HCT116 (cell line): ENCODE measurements around the gene DHRS13. TPM values are rescaled to one million over a fixed set of nuclear protein-coding genes. Genes with fewer than 3 reads are reported as not detected.
A peak's percentile ranks its signal among the peaks of the same experiment; 100 is the strongest.

Experiments
- ATAC-seq: fragments of 200-7000 bp; cut with Tn5 transposase; 2 replicates; pipeline ENCODE4 v1.9.1; 2020; ENCODE audit warnings: mild to moderate bottlenecking, moderate library complexity
- BruUV-seq: library from RNA; stranded (reverse); fragments of 400-500 nt; replicated peaks from 2 replicates; lab custom pipeline; 2021; lab: Mats Ljungman, UMichigan
- CTCF ChIA-PET: fragments of 300-600 bp; sonication (Branson Sonifier 250); formaldehyde crosslinking; loops from one replicate; lab custom pipeline; 2021; ENCODE audit warnings: antibody characterized with exemption; lab: Charles Lee
- POLR2A ChIA-PET: fragments of 300-600, 350-600 bp; sonication (Branson Sonifier 250); formaldehyde crosslinking; loops from one replicate; lab custom pipeline; 2021; ENCODE audit warnings: antibody characterized with exemption; lab: Charles Lee
- RAD21 ChIA-PET, 2 experiments: fragments of 300-600 bp; sonication (Branson Sonifier 250); formaldehyde crosslinking; loops; one replicate each; lab custom pipeline; 2023; ENCODE audit warnings: low total read pairs in 2 of 2; ENCODE audit not compliant: uncharacterized antibody in 2 of 2, unreplicated experiment in 2 of 2, low non-redundant PET in 1 of 2; lab: Charles Lee
- DNase-seq: peaks from one replicate; pipeline ENCODE4 v3.0.0-alpha.2; 2010; ENCODE audit warnings: low read depth, low spot score
- H2AFZ ChIP-seq: fragments of 200-600 bp; shearing (Covaris generic), sonication (generic); 2 replicates; pipeline ENCODE4 v1.6.1; 2017; ENCODE audit warnings: low read depth, mixed run types, mixed read lengths, antibody characterized with exemption, low read length; ENCODE audit not compliant: poor library complexity, severe bottlenecking
- H3K27ac ChIP-seq: 2 replicates; pipeline ENCODE4 v1.5.1; 2012; ENCODE audit warnings: low read depth, low read length
- H3K27me3 ChIP-seq: fragments of 200-600 bp; sonication (generic); 2 replicates; pipeline ENCODE4 v1.6.1; 2016; ENCODE audit warnings: mixed run types, low read length, mixed read lengths; ENCODE audit not compliant: insufficient read depth
- H3K36me3 ChIP-seq, 2 experiments: fragments of 200-500 bp in 1 of 2; fragments of 200-600 bp in 1 of 2; sonication (Bioruptor generic) in 1 of 2; sonication (generic) in 1 of 2; 2 replicates each; pipeline versions ENCODE4 v1.5.1 to v1.6.1; 2014 to 2016; ENCODE audit warnings: low read length in 2 of 2, inconsistent platforms in 1 of 2, mixed read lengths in 1 of 2, mixed run types in 1 of 2; ENCODE audit not compliant: insufficient read depth in 2 of 2, control insufficient read depth in 1 of 2
- H3K4me1 ChIP-seq, 2 experiments: fragments of 200-600 bp in 1 of 2; sonication (generic) in 1 of 2; 2 replicates each; pipeline versions ENCODE4 v1.5.1 to v1.6.1; 2012 to 2017; ENCODE audit warnings: low read length in 2 of 2, inconsistent platforms in 1 of 2, mild to moderate bottlenecking in 1 of 2, mixed read lengths in 1 of 2, mixed run types in 1 of 2, moderate library complexity in 1 of 2; ENCODE audit not compliant: insufficient read depth in 2 of 2, control insufficient read depth in 1 of 2
- H3K4me2 ChIP-seq: fragments of 200-600 bp; sonication (generic); 2 replicates; pipeline ENCODE4 v1.6.1; 2017; ENCODE audit warnings: mixed run types, low read length, mixed read lengths
- H3K4me3 ChIP-seq, 2 experiments: fragments of 200-600 bp in 1 of 2; sonication (generic) in 1 of 2; replicated peaks in 1 of 2; 2 replicates each; pipeline ENCODE4 v1.5.1; 2011 to 2016; ENCODE audit warnings: low read length in 2 of 2, control low read depth in 1 of 2, low read depth in 1 of 2, mild to moderate bottlenecking in 1 of 2, mixed read lengths in 1 of 2, mixed run types in 1 of 2
- H3K79me2 ChIP-seq: fragments of 200-600 bp; sonication (generic); 2 replicates; pipeline ENCODE4 v1.6.1; 2017; ENCODE audit warnings: mild to moderate bottlenecking, mixed run types, low read length, moderate library complexity, mixed read lengths; ENCODE audit not compliant: insufficient read depth
- H3K9ac ChIP-seq: fragments of 200-600 bp; sonication (generic); 2 replicates; pipeline ENCODE4 v1.6.1; 2016; ENCODE audit warnings: low read length, mixed read lengths
- H3K9me2 ChIP-seq: fragments of 200-600 bp; sonication (generic), shearing (Covaris generic); 2 replicates; pipeline ENCODE4 v1.6.1; 2017; ENCODE audit warnings: mixed run types, mild to moderate bottlenecking, moderate library complexity; ENCODE audit not compliant: insufficient read depth
- H3K9me3 ChIP-seq, 2 experiments: fragments of 200-500 bp in 1 of 2; fragments of 200-600 bp in 1 of 2; sonication (Bioruptor generic) in 1 of 2; sonication (generic) in 1 of 2; 2 replicates each; pipeline ENCODE4 v1.6.1; 2014 to 2017; ENCODE audit warnings: low read length in 2 of 2, mixed read lengths in 2 of 2, inconsistent platforms in 1 of 2, low read depth in 1 of 2, mild to moderate bottlenecking in 1 of 2, mixed run types in 1 of 2, moderate library complexity in 1 of 2; ENCODE audit not compliant: control insufficient read depth in 1 of 2, insufficient read depth in 1 of 2
- H4K20me1 ChIP-seq: fragments of 200-600 bp; sonication (generic), shearing (Covaris generic); 2 replicates; pipeline ENCODE4 v1.6.1; 2017; ENCODE audit warnings: mixed run types, mild to moderate bottlenecking, moderate library complexity; ENCODE audit not compliant: insufficient read depth
- CBX3 ChIP-seq: IDR thresholded peaks from 2 replicates; pipeline ENCODE4 v1.6.1; 2012; ENCODE audit warnings: low read depth
- CTCF ChIP-seq, 3 experiments: fragments of 200-600 bp in 1 of 3; sonication (generic) in 1 of 3; IDR thresholded peaks in 2 of 3; conservative IDR thresholded peaks in 1 of 3; 2 replicates each; pipeline ENCODE4 v1.5.1; 2012 to 2017; ENCODE audit warnings: low read depth in 2 of 3, low read length in 2 of 3, antibody characterized with exemption in 1 of 3, borderline replicate concordance in 1 of 3, control low read depth in 1 of 3, mild to moderate bottlenecking in 1 of 3, mixed read lengths in 1 of 3, mixed run types in 1 of 3, moderate library complexity in 1 of 3; ENCODE audit not compliant: insufficient read depth in 1 of 3
- EGR1 ChIP-seq: IDR thresholded peaks from 2 replicates; pipeline ENCODE4 v1.6.1; 2012; ENCODE audit warnings: low read depth
- EZH2phosphoT487 ChIP-seq: fragments of 200-600 bp; IDR thresholded peaks from 2 replicates; pipeline ENCODE4 v1.6.1; 2018; ENCODE audit warnings: antibody characterized with exemption, borderline replicate concordance
- FOSL1 ChIP-seq: IDR thresholded peaks from 2 replicates; pipeline ENCODE4 v1.6.1; 2012; ENCODE audit warnings: low read depth
- MAX ChIP-seq: IDR thresholded peaks from 2 replicates; pipeline ENCODE4 v1.6.1; 2012
- RAD21 ChIP-seq: IDR thresholded peaks from 2 replicates; pipeline ENCODE4 v1.6.1; 2012; ENCODE audit warnings: low read depth, mild to moderate bottlenecking
- TCF7L2 ChIP-seq: IDR thresholded peaks from 2 replicates; pipeline ENCODE4 v1.7.0; 2011; ENCODE audit warnings: borderline replicate concordance, inconsistent platforms; ENCODE audit not compliant: insufficient read depth, insufficient read length; ENCODE audit errors: extremely low read depth
- YY1 ChIP-seq: IDR thresholded peaks from 2 replicates; pipeline ENCODE4 v1.6.1; 2011; ENCODE audit warnings: low read length, low read depth, moderate library complexity, mild to moderate bottlenecking; ENCODE audit not compliant: insufficient replicate concordance; ENCODE audit errors: extremely low read depth
- intact Hi-C: fragments of 100-400 bp; cut with micrococcal nuclease; formaldehyde crosslinking; loops from 2 replicates; pipeline ENCODE4 v1.10.0; 2022
- total RNA-seq: library from RNA; stranded (reverse); gene quantifications from one replicate; pipeline ENCODE4 v1.2.1, GENCODE V29; 2021; ENCODE audit not compliant: unreplicated experiment

DHRS13 gene
- total RNA-seq, 1 experiment from 2014 or later, result 13.5 TPM

DNA sequence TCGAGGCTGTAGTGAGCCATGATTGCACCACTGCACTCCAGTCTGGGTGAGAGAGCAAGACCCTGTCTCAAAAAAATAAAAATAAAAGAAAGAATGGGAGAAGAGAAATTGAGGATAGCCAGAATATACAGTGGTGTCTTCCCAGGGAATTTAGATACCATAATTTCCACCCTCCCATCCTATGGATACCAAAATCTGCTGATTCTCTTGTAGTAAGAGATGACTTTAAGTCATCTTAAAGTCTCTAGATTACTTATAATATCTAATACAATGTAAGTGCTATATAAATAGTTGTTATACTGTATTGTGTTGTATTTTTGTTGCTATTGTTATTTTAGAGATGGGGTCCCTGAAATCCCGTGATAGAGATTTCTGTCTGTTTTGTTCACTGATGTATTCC lies 49.6 kb downstream of the DHRS13 start:
- no peak for ATAC-seq

DNA sequence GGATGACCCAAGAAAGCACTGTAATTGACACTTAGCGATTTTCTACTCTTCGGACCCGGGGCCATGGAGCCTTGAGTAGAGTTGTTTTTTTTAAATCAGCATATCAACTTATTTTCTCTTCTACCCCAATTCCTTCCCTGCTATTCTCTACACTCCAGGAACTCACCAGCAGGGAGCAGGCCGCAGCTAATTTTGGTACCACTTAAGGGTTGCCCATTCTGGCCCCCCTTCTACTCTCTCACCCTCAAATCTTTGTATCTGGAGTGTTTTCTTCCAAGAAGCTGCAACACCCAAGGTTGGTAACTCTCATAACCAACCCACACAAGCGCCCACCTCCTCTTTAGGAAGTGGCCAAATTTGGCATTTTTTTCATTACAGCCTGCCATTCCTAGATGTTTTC lies 53.6 kb downstream of the DHRS13 start:
- POLR2A ChIA-PET, result interaction anchor here (1.0 kb wide), 1 partner anchor 130 kb away, joined by 3 read pairs; the partner anchor contains the start of gene RPL23A
- intact Hi-C loops, result loop anchor here (2.0 kb wide), 1 partner anchor 122 kb away; the partner anchor contains the start of gene TLCD1
- no peak overlapping the region for H3K4me2 ChIP-seq

More for the DNA sequence above, 49.6 kb downstream of the DHRS13 start:
- Histone ChIP-seq H3K9me2 (no peaks in the 10 kb centered on the region), H3K27ac (no peak overlapping the region), H3K36me3 (peaks cover 2 to 5% of the 10 kb centered on the region in 2 experiments; a peak in 2 of 4 replicates), H3K4me2 (no peak overlapping the region), H3K27me3 (no peaks in the 10 kb centered on the region), H3K9me3 (no peaks in the 10 kb centered on the region), H3K4me1 (peaks cover 7 to 16% of the 10 kb centered on the region in 2 experiments; a peak in 3 of 4 replicates), H3K79me2 (peaks cover 16% of the 10 kb centered on the region), H2AFZ (no peak overlapping the region), H3K4me3 (no peak overlapping the region), H4K20me1 (no peaks in the 10 kb centered on the region), H3K9ac (no peak overlapping the region)
- no peak for DNase-seq
- POLR2A ChIA-PET, result no interaction called here
- TF ChIP-seq EGR1, result no peak
- TF ChIP-seq CBX3, result no peak
- no TSS peak for BruUV-seq
- RAD21 ChIA-PET, result no interaction called here
- intact Hi-C loops, result no loop called here
- CTCF ChIA-PET, result no interaction called here

More for the DNA sequence above, 53.6 kb downstream of the DHRS13 start:
- no peaks in the 10 kb centered on the region for H3K9me3 ChIP-seq
- H3K9ac ChIP-seq, result no peak overlapping the region
- no peak for DNase-seq
- no peak overlapping the region for H3K27ac ChIP-seq
- H3K36me3 ChIP-seq, result no peaks in the 10 kb centered on the region
- no peaks in the 10 kb centered on the region for H3K27me3 ChIP-seq
- no peak overlapping the region for H2AFZ ChIP-seq
- RAD21 ChIA-PET, result interaction anchor here (0.6 to 1.7 kb wide), 2 partner anchors 34 to 86 kb away, joined by 4 to 5 read pairs; no protein-coding TSS in a partner anchor
- H3K79me2 ChIP-seq, result no peaks in the 10 kb centered on the region
- no peaks in the 10 kb centered on the region for H4K20me1 ChIP-seq
- H3K9me2 ChIP-seq, result no peaks in the 10 kb centered on the region
- CTCF ChIA-PET, result interaction anchor here (0.6 to 1.2 kb wide), 4 partner anchors 35 to 1221 kb away, joined by 3 to 4 read pairs (median 3); no protein-coding TSS in a partner anchor
- TF ChIP-seq FOSL1, result no peak
- TF ChIP-seq EGR1, result no peak
- no peak for TF ChIP-seq YY1
- no peak for TF ChIP-seq TCF7L2
- 0 out of 6 replicates have a peak, but pooled peaks of 2 of the 3 experiments have one; percentile 8 to 15 for TF ChIP-seq CTCF (IDR thresholded peaks at IDR 0.05 in 2 of 3, conservative IDR thresholded peaks at IDR 0.05 in 1 of 3; ENCODE audit: borderline replicate concordance in 1 of 3, insufficient read depth in 1 of 3, low read depth in 2 of 3, low read length in 2 of 3)
- no peak for TF ChIP-seq EZH2phosphoT487
- TF ChIP-seq RAD21, result peak; percentile 15; the same call in 1 of the 2 replicates
- no peak for TF ChIP-seq MAX
- no TSS peak for BruUV-seq
- peaks cover 3% of the 10 kb centered on the region in 2 experiments; a peak in 3 of 4 replicates for H3K4me1 ChIP-seq
- ATAC-seq, result no peak
- no peak overlapping the region for H3K4me3 ChIP-seq
